ENCODE data around the gene ACAP1.

- TF ChIP-seq CTCF (IDR thresholded peaks at IDR 0.05) = no peak
- TF ChIP-seq POLR2A (IDR thresholded peaks at IDR 0.05) = no peak
Observed at GRCh38 chr17:7388856-7389255, 52.5 kb downstream of the ACAP1 start.

Measured in testis (tissue), 2 donors.